GM18519 (cell line): ENCODE measurements around the gene SPG11.
"Not testable (repeated sequence)": the region's sequence is repeated elsewhere in the genome, so short reads cannot be mapped to it uniquely, and the experiment has no call there.

Source experiments
- ATAC-seq: cut with Tn5 transposase; IDR thresholded peaks from one replicate; pipeline ENCODE4 v1.9.1; 2021; ENCODE audit warnings: mild to moderate bottlenecking, moderate library complexity; ENCODE audit not compliant: unreplicated experiment, low FRiP score

The SPG11 gene, protein sequence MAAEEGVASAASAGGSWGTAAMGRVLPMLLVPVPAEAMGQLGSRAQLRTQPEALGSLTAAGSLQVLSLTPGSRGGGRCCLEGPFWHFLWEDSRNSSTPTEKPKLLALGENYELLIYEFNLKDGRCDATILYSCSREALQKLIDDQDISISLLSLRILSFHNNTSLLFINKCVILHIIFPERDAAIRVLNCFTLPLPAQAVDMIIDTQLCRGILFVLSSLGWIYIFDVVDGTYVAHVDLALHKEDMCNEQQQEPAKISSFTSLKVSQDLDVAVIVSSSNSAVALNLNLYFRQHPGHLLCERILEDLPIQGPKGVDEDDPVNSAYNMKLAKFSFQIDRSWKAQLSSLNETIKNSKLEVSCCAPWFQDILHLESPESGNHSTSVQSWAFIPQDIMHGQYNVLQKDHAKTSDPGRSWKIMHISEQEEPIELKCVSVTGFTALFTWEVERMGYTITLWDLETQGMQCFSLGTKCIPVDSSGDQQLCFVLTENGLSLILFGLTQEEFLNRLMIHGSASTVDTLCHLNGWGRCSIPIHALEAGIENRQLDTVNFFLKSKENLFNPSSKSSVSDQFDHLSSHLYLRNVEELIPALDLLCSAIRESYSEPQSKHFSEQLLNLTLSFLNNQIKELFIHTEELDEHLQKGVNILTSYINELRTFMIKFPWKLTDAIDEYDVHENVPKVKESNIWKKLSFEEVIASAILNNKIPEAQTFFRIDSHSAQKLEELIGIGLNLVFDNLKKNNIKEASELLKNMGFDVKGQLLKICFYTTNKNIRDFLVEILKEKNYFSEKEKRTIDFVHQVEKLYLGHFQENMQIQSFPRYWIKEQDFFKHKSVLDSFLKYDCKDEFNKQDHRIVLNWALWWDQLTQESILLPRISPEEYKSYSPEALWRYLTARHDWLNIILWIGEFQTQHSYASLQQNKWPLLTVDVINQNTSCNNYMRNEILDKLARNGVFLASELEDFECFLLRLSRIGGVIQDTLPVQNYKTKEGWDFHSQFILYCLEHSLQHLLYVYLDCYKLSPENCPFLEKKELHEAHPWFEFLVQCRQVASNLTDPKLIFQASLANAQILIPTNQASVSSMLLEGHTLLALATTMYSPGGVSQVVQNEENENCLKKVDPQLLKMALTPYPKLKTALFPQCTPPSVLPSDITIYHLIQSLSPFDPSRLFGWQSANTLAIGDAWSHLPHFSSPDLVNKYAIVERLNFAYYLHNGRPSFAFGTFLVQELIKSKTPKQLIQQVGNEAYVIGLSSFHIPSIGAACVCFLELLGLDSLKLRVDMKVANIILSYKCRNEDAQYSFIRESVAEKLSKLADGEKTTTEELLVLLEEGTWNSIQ (N-terminal part only)

DNA sequence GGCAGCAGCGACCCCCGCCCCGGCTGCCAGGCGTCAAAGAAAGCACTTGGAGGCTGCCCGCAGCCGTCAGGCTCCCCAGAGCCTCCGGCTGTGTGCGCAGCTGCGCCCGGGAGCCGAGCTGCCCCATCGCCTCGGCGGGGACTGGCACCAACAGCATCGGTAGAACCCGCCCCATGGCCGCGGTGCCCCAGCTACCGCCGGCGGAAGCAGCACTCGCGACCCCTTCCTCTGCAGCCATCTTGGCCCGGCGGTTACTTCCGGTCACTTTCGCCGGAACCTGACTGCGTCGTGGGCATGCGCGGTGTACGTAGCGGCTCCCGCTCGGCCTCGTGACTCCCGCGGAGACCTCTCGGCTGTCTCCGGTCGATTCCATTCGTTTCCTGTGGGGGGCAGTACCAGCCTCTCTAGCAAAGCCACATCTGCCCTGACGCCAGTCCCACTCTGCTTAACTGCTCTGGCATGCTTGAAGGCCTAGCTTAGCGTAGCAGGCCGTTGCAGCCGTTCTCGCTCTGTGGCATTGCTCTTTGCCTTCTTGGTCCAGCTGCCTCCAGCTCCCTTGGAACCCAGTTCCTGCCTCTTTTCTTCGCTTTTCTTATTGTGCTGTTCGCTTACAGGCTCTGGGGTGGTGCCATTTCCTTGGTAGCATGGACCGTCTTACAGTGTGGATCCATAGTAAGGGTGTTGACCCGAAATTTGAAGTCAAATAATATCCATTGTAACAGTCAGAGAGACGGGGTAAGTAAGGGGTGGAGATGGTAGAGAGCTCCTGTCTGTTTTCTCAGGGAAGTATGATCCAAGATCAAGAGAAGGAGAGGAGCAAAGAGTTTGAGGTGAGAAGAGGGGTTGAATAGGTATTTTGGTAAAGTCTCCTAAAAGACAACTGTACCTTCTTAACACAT, at the start of gene SPG11:
SPG11 (minus strand) TSS at position 253 of the 899 bp plus-strand sequence; CDS start at position 238, 15 bp downstream.
- peak; percentile 66 for ATAC-seq

DNA sequence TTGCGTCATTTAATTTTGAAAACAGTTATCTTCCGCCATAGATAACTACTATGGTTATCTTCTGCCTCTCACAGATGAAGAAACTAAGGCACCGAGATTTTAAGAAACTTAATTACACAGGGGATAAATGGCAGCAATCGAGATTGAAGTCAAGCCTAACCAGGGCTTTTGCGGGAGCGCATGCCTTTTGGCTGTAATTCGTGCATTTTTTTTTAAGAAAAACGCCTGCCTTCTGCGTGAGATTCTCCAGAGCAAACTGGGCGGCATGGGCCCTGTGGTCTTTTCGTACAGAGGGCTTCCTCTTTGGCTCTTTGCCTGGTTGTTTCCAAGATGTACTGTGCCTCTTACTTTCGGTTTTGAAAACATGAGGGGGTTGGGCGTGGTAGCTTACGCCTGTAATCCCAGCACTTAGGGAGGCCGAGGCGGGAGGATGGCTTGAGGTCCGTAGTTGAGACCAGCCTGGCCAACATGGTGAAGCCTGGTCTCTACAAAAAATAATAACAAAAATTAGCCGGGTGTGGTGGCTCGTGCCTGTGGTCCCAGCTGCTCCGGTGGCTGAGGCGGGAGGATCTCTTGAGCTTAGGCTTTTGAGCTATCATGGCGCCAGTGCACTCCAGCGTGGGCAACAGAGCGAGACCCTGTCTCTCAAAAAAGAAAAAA, 49.0 kb upstream of the SPG11 start:
- no peak for ATAC-seq

DNA sequence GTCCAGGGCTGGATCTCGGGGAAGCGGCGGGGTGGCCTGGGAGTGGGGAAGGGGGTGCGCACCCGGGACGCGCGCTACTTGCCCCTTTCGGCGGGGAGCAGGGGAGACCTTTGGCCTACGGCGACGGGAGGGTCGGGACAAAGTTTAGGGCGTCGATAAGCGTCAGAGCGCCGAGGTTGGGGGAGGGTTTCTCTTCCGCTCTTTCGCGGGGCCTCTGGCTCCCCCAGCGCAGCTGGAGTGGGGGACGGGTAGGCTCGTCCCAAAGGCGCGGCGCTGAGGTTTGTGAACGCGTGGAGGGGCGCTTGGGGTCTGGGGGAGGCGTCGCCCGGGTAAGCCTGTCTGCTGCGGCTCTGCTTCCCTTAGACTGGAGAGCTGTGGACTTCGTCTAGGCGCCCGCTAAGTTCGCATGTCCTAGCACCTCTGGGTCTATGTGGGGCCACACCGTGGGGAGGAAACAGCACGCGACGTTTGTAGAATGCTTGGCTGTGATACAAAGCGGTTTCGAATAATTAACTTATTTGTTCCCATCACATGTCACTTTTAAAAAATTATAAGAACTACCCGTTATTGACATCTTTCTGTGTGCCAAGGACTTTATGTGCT, 48.4 kb upstream of the SPG11 start:
- no peak for ATAC-seq

DNA sequence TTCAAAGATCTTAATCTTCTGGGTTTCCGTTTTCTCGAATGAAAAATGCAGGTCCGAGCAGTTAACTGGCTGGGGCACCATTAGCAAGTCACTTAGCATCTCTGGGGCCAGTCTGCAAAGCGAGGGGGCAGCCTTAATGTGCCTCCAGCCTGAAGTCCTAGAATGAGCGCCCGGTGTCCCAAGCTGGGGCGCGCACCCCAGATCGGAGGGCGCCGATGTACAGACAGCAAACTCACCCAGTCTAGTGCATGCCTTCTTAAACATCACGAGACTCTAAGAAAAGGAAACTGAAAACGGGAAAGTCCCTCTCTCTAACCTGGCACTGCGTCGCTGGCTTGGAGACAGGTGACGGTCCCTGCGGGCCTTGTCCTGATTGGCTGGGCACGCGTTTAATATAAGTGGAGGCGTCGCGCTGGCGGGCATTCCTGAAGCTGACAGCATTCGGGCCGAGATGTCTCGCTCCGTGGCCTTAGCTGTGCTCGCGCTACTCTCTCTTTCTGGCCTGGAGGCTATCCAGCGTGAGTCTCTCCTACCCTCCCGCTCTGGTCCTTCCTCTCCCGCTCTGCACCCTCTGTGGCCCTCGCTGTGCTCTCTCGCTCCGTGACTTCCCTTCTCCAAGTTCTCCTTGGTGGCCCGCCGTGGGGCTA, 47.8 kb upstream of the SPG11 start, which contains the start of the genes B2M and PATL2:
B2M (plus strand) TSS at position 422 of the 647 bp plus-strand sequence; CDS start at position 452, 30 bp downstream.
PATL2 (minus strand) TSS at position 228 of the 647 bp plus-strand sequence. CDS start 34,833 bp downstream, outside the sequence.
- peak; percentile 87 for ATAC-seq

DNA sequence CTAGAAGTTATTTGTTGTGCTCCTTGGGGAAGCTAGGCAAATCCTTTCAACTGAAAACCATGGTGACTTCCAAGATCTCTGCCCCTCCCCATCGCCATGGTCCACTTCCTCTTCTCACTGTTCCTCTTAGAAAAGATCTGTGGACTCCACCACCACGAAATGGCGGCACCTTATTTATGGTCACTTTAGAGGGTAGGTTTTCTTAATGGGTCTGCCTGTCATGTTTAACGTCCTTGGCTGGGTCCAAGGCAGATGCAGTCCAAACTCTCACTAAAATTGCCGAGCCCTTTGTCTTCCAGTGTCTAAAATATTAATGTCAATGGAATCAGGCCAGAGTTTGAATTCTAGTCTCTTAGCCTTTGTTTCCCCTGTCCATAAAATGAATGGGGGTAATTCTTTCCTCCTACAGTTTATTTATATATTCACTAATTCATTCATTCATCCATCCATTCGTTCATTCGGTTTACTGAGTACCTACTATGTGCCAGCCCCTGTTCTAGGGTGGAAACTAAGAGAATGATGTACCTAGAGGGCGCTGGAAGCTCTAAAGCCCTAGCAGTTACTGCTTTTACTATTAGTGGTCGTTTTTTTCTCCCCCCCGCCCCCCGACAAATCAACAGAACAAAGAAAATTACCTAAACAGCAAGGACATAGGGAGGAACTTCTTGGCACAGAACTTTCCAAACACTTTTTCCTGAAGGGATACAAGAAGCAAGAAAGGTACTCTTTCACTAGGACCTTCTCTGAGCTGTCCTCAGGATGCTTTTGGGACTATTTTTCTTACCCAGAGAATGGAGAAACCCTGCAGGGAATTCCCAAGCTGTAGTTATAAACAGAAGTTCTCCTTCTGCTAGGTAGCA, 47.0 kb upstream of the SPG11 start:
- ATAC-seq, result no peak

DNA sequence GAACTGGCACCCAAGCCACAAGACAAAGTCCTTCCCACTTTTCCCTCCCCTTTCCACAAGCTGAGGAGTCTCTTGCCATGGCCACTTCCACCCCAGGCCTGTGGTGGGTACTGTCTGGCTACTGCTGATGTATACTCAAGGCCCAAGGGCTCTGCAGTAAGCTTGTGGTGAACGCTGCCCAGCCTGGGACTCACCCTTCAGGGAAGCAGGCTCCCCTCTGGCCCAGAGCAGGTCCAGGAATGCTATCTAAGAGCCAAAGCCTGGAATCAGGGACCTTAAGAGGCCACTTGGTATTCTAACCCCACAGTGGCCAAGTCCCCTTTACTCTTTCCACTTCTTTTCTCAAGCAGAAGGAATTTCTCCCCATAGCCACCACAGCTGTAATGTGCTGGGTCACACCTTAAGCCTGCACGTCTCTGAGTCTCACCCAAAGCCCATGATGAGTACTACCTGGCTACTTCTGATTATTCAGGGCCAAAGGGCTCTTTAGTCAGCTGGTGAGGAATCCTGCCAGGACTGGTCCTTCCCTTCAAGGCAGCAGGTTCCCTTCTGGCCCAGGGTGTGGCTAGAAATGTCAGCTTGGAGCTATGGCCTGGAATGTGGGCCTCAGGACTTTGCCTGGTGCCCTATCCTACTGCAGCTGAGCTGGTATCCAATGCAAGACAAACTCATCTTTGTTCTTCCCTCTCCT, 43.6 kb upstream of the SPG11 start:
- no peak for ATAC-seq

DNA sequence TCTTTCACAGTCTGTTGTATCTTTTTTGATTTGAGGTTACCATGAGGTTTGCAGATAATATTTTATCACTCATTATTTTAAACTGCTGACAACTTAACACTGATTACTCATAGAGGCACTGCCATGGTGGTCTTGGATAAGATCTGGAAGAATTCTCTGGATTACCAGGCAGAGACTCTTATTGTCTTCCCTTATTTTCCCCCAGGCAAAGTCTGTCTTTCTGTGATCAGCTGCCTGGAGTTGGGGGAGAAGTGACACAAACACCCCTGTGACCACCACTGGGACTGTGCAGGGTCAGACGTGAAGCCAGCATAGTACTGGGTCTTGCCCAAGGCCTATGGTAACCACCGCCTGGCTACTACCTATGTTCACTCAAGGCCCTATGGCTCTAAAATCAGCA, 42.9 kb upstream of the SPG11 start:
- ATAC-seq, result no peak

DNA sequence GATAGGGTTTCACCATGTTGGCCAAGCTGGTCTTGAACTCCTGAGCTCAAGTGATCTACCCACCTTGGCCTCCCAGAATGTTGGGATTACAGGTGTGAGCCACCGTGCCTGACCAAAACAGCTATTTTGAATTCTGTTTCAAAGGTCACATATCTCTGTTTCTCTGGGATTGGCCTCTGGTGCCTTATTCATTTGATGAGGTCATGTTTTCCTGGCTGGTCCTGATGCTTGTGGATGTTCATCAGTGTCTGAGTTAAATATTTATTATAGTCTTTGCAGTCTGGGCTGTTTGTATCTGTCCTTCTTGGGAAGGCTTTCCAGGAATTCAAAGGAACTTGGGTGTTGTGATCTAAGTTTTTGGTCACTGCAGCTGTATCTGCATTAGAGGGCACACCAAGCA, 42.5 kb upstream of the SPG11 start:
- ATAC-seq, result no peak

DNA sequence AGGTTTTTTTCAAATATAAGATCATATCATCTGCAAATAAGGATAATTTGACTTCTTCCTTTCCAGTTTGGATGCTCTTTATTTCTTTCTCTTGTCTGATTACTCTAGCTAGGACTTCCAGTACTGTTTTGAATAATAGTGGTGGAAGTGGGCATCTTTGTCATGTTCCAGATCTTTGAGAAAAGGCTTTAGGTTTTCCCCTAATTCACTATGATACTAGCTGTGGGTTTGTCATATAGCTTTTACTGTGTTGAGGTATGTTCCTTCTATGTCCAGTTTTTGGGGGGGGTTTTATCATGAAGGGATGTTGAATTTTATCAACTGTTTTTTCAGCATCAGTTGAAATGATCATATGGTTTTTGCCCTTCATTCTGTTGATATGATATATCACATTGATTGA, 37.2 kb upstream of the SPG11 start:
- ATAC-seq, result not testable (repeated sequence)

DNA sequence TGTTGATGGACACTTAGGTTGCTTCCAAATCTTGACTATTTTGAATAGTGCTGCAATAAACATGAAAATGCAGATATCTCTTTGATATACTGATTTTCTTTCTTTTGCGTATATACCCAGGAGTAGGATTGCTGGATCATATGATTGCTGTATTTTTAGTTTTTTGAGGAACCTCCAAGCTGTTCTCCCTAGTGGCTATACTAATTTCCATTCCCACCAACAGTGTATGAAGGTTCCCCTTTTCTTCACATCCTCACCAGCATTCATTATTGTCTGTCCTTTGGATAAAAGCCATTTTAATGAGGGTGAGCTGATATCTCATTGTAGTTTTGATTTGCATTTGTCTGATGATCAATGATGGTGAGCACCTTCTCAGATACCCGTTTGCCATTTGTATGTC, 35.2 kb upstream of the SPG11 start:
- no peak for ATAC-seq

DNA sequence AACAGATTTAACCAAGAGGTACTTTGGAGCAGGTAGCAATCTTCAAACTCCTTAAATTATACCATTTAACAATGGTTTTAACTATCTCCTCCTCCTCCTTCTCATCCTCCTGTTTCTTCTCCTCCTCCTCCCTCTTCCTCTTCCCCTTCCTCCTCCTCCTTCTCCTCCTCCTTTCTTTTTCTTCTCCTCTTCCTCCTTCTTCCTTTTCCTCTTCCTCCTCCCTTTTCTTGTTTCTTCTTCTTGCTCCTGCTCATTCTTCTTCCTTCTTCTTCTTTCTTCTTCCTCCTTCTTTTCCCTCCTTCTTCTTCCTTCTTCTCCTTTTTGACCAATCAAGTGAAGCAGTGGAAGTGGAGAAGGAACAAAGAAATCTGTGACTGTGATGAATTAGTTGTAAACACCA, 33.6 kb upstream of the SPG11 start:
- ATAC-seq, result no peak

DNA sequence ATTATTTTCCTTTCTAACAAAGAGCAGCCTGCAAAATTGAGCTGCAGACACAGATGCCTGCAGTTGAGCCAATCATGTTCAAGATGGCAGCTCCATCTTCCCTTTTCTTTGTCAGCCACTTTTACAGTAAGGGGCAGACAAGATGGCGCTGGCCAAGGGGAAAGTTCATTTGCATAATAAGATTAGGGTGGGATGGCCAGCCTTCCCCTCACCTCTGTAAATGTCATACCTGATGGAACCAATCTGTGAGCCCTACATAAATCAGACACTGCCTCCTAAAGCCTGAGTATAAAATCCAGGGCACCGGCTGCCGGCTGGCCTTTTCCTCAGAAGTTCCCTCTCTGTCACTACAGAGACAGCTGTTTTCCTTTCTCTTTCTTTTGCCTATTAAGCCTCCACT, 31.8 kb upstream of the SPG11 start:
- no peak for ATAC-seq

DNA sequence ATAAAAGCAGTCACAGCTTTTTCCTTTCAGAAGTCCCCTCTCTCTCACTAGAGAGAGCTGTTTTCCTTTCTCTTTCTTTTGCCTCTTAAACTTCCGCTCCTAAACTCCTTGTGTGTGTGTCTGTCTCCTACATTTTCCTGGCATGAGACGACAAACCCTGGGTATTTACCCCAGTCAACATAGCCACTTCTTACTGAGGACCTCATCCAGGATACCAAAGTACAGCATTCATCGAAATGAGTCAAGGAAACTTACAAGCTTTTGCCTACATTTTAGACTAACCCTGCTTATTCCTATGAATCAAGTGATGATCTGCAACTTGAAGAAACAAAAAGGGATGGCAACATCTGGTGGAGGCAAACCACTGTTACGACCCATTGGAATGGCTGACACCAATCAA, 31.0 kb upstream of the SPG11 start:
- no peak for ATAC-seq

DNA sequence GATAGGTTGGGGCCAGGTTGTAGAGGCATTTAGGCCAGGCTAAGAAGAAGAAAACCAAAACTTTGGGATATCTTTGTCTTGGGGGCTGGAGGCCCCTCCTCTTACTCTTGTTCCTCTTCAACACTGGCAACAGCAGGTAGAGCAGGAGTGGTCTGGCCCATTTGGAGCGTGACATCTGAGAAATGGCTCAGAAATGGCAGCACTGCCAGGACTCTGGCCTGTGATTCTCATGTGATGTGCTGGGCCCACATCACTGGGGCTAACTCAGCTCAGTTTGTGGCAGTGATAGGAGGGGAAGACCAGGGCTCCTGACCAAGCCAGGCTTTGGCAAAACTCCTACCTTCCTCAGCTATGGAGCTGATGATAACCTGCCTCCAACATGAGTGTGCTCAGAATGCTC, 29.2 kb upstream of the SPG11 start:
- no peak for ATAC-seq

DNA sequence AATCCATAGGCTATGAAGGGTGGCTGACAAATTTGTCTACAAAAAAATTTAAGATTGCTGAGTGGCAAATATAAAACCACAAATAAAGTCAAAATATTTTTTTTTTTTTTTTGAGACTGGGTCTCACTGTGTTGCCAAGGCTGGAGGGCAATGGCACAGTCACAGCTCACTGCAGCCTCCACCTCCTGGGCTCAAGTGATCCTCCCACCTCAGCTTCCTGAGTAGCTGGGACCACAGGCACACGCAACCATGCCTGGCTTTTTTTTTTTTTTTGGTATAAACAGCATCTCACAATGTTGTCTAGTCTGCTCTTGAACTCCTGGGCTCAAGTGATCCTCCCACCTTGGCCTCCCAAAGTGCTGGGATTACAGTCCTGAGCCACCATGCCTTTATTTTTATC, 26.8 kb upstream of the SPG11 start:
- not testable (repeated sequence) for ATAC-seq

DNA sequence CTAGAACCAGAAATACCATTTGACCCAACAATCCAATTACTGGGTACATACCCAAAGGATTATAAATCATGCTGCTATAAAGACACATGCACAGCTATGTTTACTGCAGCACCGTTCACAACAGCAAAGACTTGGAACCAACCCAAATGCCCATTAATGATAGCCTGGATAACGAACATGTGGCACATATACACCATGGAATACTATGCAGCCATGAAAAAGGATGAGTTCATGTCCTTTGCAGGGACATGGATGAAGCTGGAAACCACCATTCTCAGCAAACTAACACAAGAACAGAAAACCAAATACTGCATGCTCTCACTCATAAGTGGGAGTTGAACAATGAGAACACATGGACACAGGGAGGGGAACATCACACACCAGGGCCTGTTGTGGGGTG, 25.9 kb upstream of the SPG11 start:
- not testable (repeated sequence) for ATAC-seq
